ENCODE results near the gene LGALS3BP. TPM values are rescaled to one million over a fixed set of nuclear protein-coding genes. Genes with fewer than 3 reads are reported as not detected.
"Not testable (repeated sequence)": the region's sequence is repeated elsewhere in the genome, so short reads cannot be mapped to it uniquely, and the experiment has no call there.

The LGALS3BP gene
- total and polyA plus RNA-seq, 2 experiments from 2014 or later = 15.1 to 36.5 TPM

GRCh38 chr17:79022507-79022991, 42.8 kb upstream of the LGALS3BP start (continued):
- TF ChIP-seq ZNF462 (CRISPR knock-in tag; IDR thresholded peaks at IDR 0.05) (no peak), NANOG (IDR thresholded peaks at IDR 0.05; ENCODE audit: borderline replicate concordance) (no peak), CTCF (conservative IDR thresholded peaks at IDR 0.05; ENCODE audit: low read depth in 2 of 2) (no peak), ZNF114 (CRISPR knock-in tag; IDR thresholded peaks at IDR 0.05) (no peak)

- H3K79me2 ChIP-seq (replicated peaks; ENCODE audit: insufficient read depth); H3F3A ChIP-seq (replicated peaks; ENCODE audit: low read depth); H4K20me1 ChIP-seq (replicated peaks; ENCODE audit: insufficient read depth); H3K9me2 ChIP-seq (ENCODE audit: insufficient read depth); H3K9me3 Mint-ChIP-seq; H3K4me3 ChIP-seq; DNase-seq (ENCODE audit: low spot score); H3K4me2 ChIP-seq; H3K36me3 Mint-ChIP-seq (ENCODE audit: low read depth); H3K27ac ChIP-seq (ENCODE audit: low read depth); H3K27ac Mint-ChIP-seq; H3K4me1 ChIP-seq (ENCODE audit: insufficient read depth); H3K4me3 Mint-ChIP-seq; H3K36me3 ChIP-seq (ENCODE audit: insufficient read depth); H2AFZ ChIP-seq; ATAC-seq: not testable (repeated sequence)
- Mint-ChIP-seq H3K4me1 (peaks cover 21% of the 10 kb centered on the region), H3K27me3 (ENCODE audit: insufficient read depth, low read depth, poor library complexity) (peaks cover 50% of the 10 kb centered on the region)
- H3K27me3 ChIP-seq (ENCODE audit: insufficient read depth) = peaks cover 69% of the 10 kb centered on the region
These were observed 42.2 kb upstream of the LGALS3BP start for GRCh38 chr17:79021929-79022328.

Measured in GM23338 (cell line).